SK-N-SH (cell line): ENCODE results near the gene ZNF804A. TPM values are rescaled to one million over a fixed set of nuclear protein-coding genes. Genes with fewer than 3 reads are reported as not detected.

Experiments
- CTCF ChIA-PET: fragments of 300-600, 350-600 bp; formaldehyde crosslinking; extraction: SDS; loops from one replicate; lab custom pipeline; 2021; lab: Yijun Ruan, JAX
- POLR2A ChIA-PET: fragments of 350-600 bp; sonication (Branson Sonifier 250); formaldehyde crosslinking; extraction: SDS; loops from one replicate; lab custom pipeline; 2020; ENCODE audit warnings: antibody characterized with exemption, inconsistent platforms; lab: Yijun Ruan, JAX
- DNase-seq: peaks from one replicate; pipeline ENCODE4 v3.0.0; 2012
- H2AFZ ChIP-seq: fragments of 200-600 bp; sonication (generic); 2 replicates; pipeline ENCODE4 v1.8.1; 2016; ENCODE audit warnings: antibody characterized with exemption, mild to moderate bottlenecking, low read depth
- H3F3A ChIP-seq: fragments of 200-600 bp; sonication (generic); replicated peaks from 2 replicates; pipeline ENCODE3; 2016; ENCODE audit warnings: antibody characterized with exemption, mild to moderate bottlenecking; ENCODE audit not compliant: insufficient read depth
- H3K27ac ChIP-seq, 2 experiments: fragments of 200-500 bp in 1 of 2; fragments of 200-600 bp in 1 of 2; sonication (Bioruptor generic) in 1 of 2; sonication (generic), shearing (Covaris generic) in 1 of 2; 2 replicates each; pipeline versions ENCODE4 v1.5.1 to v1.6.1; 2014 to 2016; ENCODE audit warnings: low read depth in 2 of 2, inconsistent platforms in 1 of 2, low read length in 1 of 2, mild to moderate bottlenecking in 1 of 2, mixed read lengths in 1 of 2
- H3K27me3 ChIP-seq: fragments of 200-600 bp; sonication (generic), shearing (Covaris generic); 2 replicates; pipeline ENCODE4 v1.6.1; 2016; ENCODE audit warnings: mixed run types; ENCODE audit not compliant: insufficient read depth
- H3K36me3 ChIP-seq, 2 experiments: fragments of 200-500 bp in 1 of 2; fragments of 200-600 bp in 1 of 2; sonication (Bioruptor generic) in 1 of 2; sonication (generic) in 1 of 2; replicated peaks in 1 of 2; 2 replicates each; pipeline versions ENCODE3 to v1.5.1; 2014 to 2016; ENCODE audit warnings: low read length in 1 of 2, mild to moderate bottlenecking in 1 of 2; ENCODE audit not compliant: insufficient read depth in 2 of 2, control insufficient read depth in 1 of 2
- H3K4me1 ChIP-seq, 2 experiments: fragments of 200-500 bp in 1 of 2; fragments of 200-600 bp in 1 of 2; sonication (Bioruptor generic) in 1 of 2; sonication (generic), shearing (Covaris generic) in 1 of 2; 2 replicates each; pipeline versions ENCODE4 v1.5.1 to v1.6.1; 2014 to 2016; ENCODE audit warnings: low read depth in 1 of 2, low read length in 1 of 2, mixed run types in 1 of 2; ENCODE audit not compliant: insufficient read depth in 2 of 2, control insufficient read depth in 1 of 2
- H3K4me2 ChIP-seq: fragments of 200-600 bp; sonication (generic), shearing (Covaris generic); 2 replicates; pipeline ENCODE4 v1.6.1; 2017; ENCODE audit warnings: mixed run types
- H3K4me3 ChIP-seq, 2 experiments: fragments of 200-500 bp in 1 of 2; fragments of 200-600 bp in 1 of 2; sonication (Bioruptor generic) in 1 of 2; sonication (generic), shearing (Covaris generic) in 1 of 2; 2 replicates each; pipeline versions ENCODE4 v1.5.1 to v1.8.1; 2014 to 2016; ENCODE audit warnings: low read depth in 2 of 2, inconsistent platforms in 1 of 2, low read length in 1 of 2, mild to moderate bottlenecking in 1 of 2, mixed read lengths in 1 of 2, moderate library complexity in 1 of 2
- H3K79me2 ChIP-seq: fragments of 200-600 bp; sonication (generic); 2 replicates; pipeline ENCODE4 v1.8.1; 2017; ENCODE audit warnings: mild to moderate bottlenecking; ENCODE audit not compliant: insufficient read depth
- H3K9ac ChIP-seq: fragments of 200-600 bp; sonication (generic); 2 replicates; pipeline ENCODE4 v1.6.1; 2017; ENCODE audit warnings: mixed run types
- H3K9me2 ChIP-seq: fragments of 200-600 bp; sonication (generic); 2 replicates; pipeline ENCODE4 v1.6.1; 2017; ENCODE audit warnings: mixed run types
- H3K9me3 ChIP-seq: fragments of 200-600 bp; sonication (generic); 2 replicates; pipeline ENCODE4 v1.6.1; 2017; ENCODE audit warnings: mixed run types, mild to moderate bottlenecking, moderate library complexity
- H4K20me1 ChIP-seq: fragments of 200-600 bp; sonication (generic); 2 replicates; pipeline ENCODE4 v1.6.1; 2017; ENCODE audit warnings: mild to moderate bottlenecking, mixed run types; ENCODE audit not compliant: insufficient read depth
- CHD2 ChIP-seq: fragments of 150-350 bp; IDR thresholded peaks from 2 replicates; pipeline ENCODE4 v1.6.1; 2018; ENCODE audit warnings: low read length; ENCODE audit not compliant: partially characterized antibody
- CTCF ChIP-seq: fragments of 200-600 bp; sonication (generic); IDR thresholded peaks from 2 replicates; pipeline ENCODE4 v1.6.1; 2017; ENCODE audit warnings: antibody characterized with exemption, mild to moderate bottlenecking, moderate library complexity
- ELF1 ChIP-seq: IDR thresholded peaks from 2 replicates; pipeline ENCODE4 v1.4.0; 2012
- EP300 ChIP-seq, 2 experiments: IDR thresholded peaks; 2 replicates each; pipeline versions ENCODE4 v1.4.0 to v1.6.1; 2012; ENCODE audit warnings: borderline replicate concordance in 1 of 2, low read depth in 1 of 2, low read length in 1 of 2
- GATA2 ChIP-seq: sonication (generic); formaldehyde crosslinking; IDR thresholded peaks from 2 replicates; pipeline ENCODE4 v1.5.0; 2020; ENCODE audit warnings: mild to moderate bottlenecking, missing genetic modification reagents
- MAX ChIP-seq: IDR thresholded peaks from 2 replicates; pipeline ENCODE4 v1.4.0; 2012; ENCODE audit warnings: low read depth
- MXI1 ChIP-seq: IDR thresholded peaks from 2 replicates; pipeline ENCODE4 v1.6.1; 2012; ENCODE audit warnings: mild to moderate bottlenecking, low read depth, low read length, improper control_type of control experiment
- NFIC ChIP-seq: IDR thresholded peaks from 2 replicates; pipeline ENCODE4 v1.4.0; 2012; ENCODE audit warnings: borderline replicate concordance
- RAD21 ChIP-seq: IDR thresholded peaks from 2 replicates; pipeline ENCODE4 v1.6.1; 2012; ENCODE audit warnings: mild to moderate bottlenecking, low read length
- REST ChIP-seq: IDR thresholded peaks from 2 replicates; pipeline ENCODE4 v1.6.1; 2012; ENCODE audit warnings: mild to moderate bottlenecking, low read depth, low read length, moderate library complexity
- SIN3A ChIP-seq: IDR thresholded peaks from 2 replicates; pipeline ENCODE4 v1.6.1; 2012; ENCODE audit warnings: low read depth, mild to moderate bottlenecking, low read length, moderate library complexity, borderline replicate concordance
- TEAD4 ChIP-seq: IDR thresholded peaks from 2 replicates; pipeline ENCODE4 v1.4.0; 2012; ENCODE audit warnings: mild to moderate bottlenecking, borderline replicate concordance; ENCODE audit not compliant: insufficient read depth
- USF2 ChIP-seq: fragments of 150-350 bp; IDR thresholded peaks from 2 replicates; pipeline ENCODE4 v1.6.1; 2017; ENCODE audit warnings: antibody characterized with exemption, low read length, low read depth, borderline replicate concordance
- YY1 ChIP-seq: IDR thresholded peaks from 2 replicates; pipeline ENCODE4 v1.4.0; 2012; ENCODE audit warnings: low read depth, mild to moderate bottlenecking
- ZBTB33 ChIP-seq: IDR thresholded peaks from 2 replicates; pipeline ENCODE4 v1.4.0; 2012; ENCODE audit warnings: low read depth, borderline replicate concordance
- WGBS: methylation state at CpG from one replicate; pipeline ENCODE4 v1.1.6; 2017; ENCODE audit warnings: low lambda C conversion rate; 5-methylcytosine and 5-hydroxymethylcytosine counted together
- polyA plus RNA-seq, 3 experiments: library from polyadenylated mRNA; depleted of rRNA; stranded (reverse); fragments of >200 nt; gene quantifications; 2 replicates each; pipeline ENCODE4 v1.2.3, GENCODE V29; 2012

ZNF804A gene
- polyA plus RNA-seq, 1 of the 3 experiments (the other 2 are of a cell fraction): 0.02 TPM

GRCh38 chr2:184729581-184729980, 131.3 kb downstream of the ZNF804A start:
- Histone ChIP-seq H4K20me1 (no peaks in the 10 kb centered on the region), H3K9me2 (no peaks in the 10 kb centered on the region), H3K9ac (no peak overlapping the region), H3K9me3 (no peaks in the 10 kb centered on the region), H3K79me2 (no peaks in the 10 kb centered on the region), H3F3A (no peaks in the 10 kb centered on the region), H3K4me2 (no peak overlapping the region), H3K36me3 (no peaks in the 10 kb centered on the region), H2AFZ (no peak overlapping the region), H3K4me3 (no peak overlapping the region), H3K4me1 (no peaks in the 10 kb centered on the region; a peak in 1 of 4 replicates), H3K27ac (no peak overlapping the region), H3K27me3 (no peaks in the 10 kb centered on the region)
- no peak for TF ChIP-seq MXI1
- POLR2A ChIA-PET: no interaction called here
- CTCF ChIA-PET: no interaction called here
- 38% methylated on average over 3 of the region's 3 CpGs for WGBS
- no peak for DNase-seq

- no peaks in the 10 kb centered on the region for H3K9me2 ChIP-seq
- H3K27me3 ChIP-seq: no peaks in the 10 kb centered on the region
- no peak overlapping the region for H3K9ac ChIP-seq
- no peaks in the 10 kb centered on the region for H3K36me3 ChIP-seq
- no peaks in the 10 kb centered on the region for H3K79me2 ChIP-seq
- no peak overlapping the region for H3K4me3 ChIP-seq
- no peak for DNase-seq
- H3K4me2 ChIP-seq: no peak overlapping the region
- POLR2A ChIA-PET: no interaction called here
- TF ChIP-seq EP300 (IDR thresholded peaks at IDR 0.05; ENCODE audit: borderline replicate concordance in 1 of 2, low read depth in 1 of 2, low read length in 1 of 2): no peak
- no peak for TF ChIP-seq GATA2 (CRISPR knock-in tag)
- no peak for TF ChIP-seq CTCF
- no peak for TF ChIP-seq ZBTB33
- TF ChIP-seq TEAD4: no peak
- TF ChIP-seq USF2: no peak
- no peak for TF ChIP-seq NFIC
- TF ChIP-seq RAD21: no peak
- no peak for TF ChIP-seq CHD2
- no peak for TF ChIP-seq YY1
- TF ChIP-seq SIN3A: no peak
- TF ChIP-seq MAX: no peak
- no peak for TF ChIP-seq REST
- TF ChIP-seq ELF1: no peak
- H2AFZ ChIP-seq: no peak overlapping the region
- H3K27ac ChIP-seq: no peak overlapping the region
- H3K4me1 ChIP-seq: no peaks in the 10 kb centered on the region; a peak in 1 of 4 replicates
- no peaks in the 10 kb centered on the region for H3K9me3 ChIP-seq
- no peaks in the 10 kb centered on the region for H3F3A ChIP-seq
- CTCF ChIA-PET: no interaction called here
- WGBS: 63% methylated on average over 1 of the region's 1 CpG
- H4K20me1 ChIP-seq: no peaks in the 10 kb centered on the region
Measured at GRCh38 chr2:184730288-184730687, 132.0 kb downstream of the ZNF804A start.
